Right ventricle myocardium superior (tissue), 1 donor: ENCODE measurements around the gene IL4I1. TPM values are rescaled to one million over a fixed set of nuclear protein-coding genes. Genes with fewer than 3 reads are reported as not detected.
A peak's percentile ranks its signal among the peaks of the same experiment; 100 is the strongest.

Experiments
- ATAC-seq: fragments of 200-7000 bp; cut with Tn5 transposase; one replicate; pipeline ENCODE4 v1.9.1; 2020; ENCODE audit warnings: mild to moderate bottlenecking; ENCODE audit not compliant: poor library complexity
- DNase-seq: peaks from one replicate; pipeline ENCODE4 v3.0.0-alpha.2; 2020
- intact Hi-C: fragments of 100-400 bp; cut with DNase I; formaldehyde crosslinking; loops from one replicate; pipeline ENCODE4 v1.11.2; 2022
- total RNA-seq: library from RNA; stranded (reverse); fragmentation: NEBNext Ultra II Directional; extraction: Animal tissue kit (Norgen Biotek cat#: 25700); gene quantifications from one replicate; pipeline ENCODE4 v1.2.1, GENCODE V29; 2021
- donor health status: DM: no; HTN: yes; CAD: no; lungs with severe emphysema.

The IL4I1 gene
- total RNA-seq, 1 donor from 2014 or later: not detected

- ATAC-seq (no peak), DNase-seq (no peak)
- intact Hi-C loops: no loop called here
Observed at GRCh38 chr19:49871349-49871985, 25.2 kb downstream of the IL4I1 start.

- ATAC-seq: no peak
- DNase-seq: peak; percentile 52
- intact Hi-C loops: no loop called here
Observed at GRCh38 chr19:49870309-49870901, 26.3 kb downstream of the IL4I1 start.

GRCh38 chr19:49869484-49870308 lies 27.0 kb downstream of the IL4I1 start:
- intact Hi-C loops: loop anchor here (10.0 kb wide), 1 partner anchor 195 kb away; the partner anchor contains the start of gene PRMT1
- DNase-seq (peak; percentile 97), ATAC-seq (peak; percentile 77)

GRCh38 chr19:49869009-49869483 lies 27.6 kb downstream of the IL4I1 start:
- no peak for DNase-seq
- intact Hi-C loops: loop anchor here (10.0 kb wide), 1 partner anchor 194 kb away; the partner anchor contains the start of gene PRMT1

GRCh38 chr19:49866933-49867782 lies 29.5 kb downstream of the IL4I1 start, which contains the start of gene PNKP:
Gene PNKP (minus strand): TSS chr19:49867576. CDS start chr19:49867204, 372 bp downstream.
- ATAC-seq (peak; percentile 72), DNase-seq (peak; percentile 94)
- intact Hi-C loops: loop anchor here (10.0 kb wide), 1 partner anchor 192 kb away; the partner anchor contains the start of gene PRMT1

More at GRCh38 chr19:49869009-49869483, 27.6 kb downstream of the IL4I1 start:
- peak; percentile 15 for ATAC-seq

- DNase-seq (no peak), ATAC-seq (no peak)
- intact Hi-C loops: loop anchor here (10.0 kb wide), 1 partner anchor 190 kb away; the partner anchor contains the start of gene PRMT1
Observed at GRCh38 chr19:49864890-49865289, 31.8 kb downstream of the IL4I1 start.

- ATAC-seq (no peak), DNase-seq (no peak)
- intact Hi-C loops: loop anchor here (10.0 kb wide), 1 partner anchor 189 kb away; the partner anchor contains the start of gene PRMT1
Observed at GRCh38 chr19:49863935-49864320, 32.8 kb downstream of the IL4I1 start.

- ATAC-seq: no peak
- intact Hi-C loops: loop anchor here (10.0 kb wide), 1 partner anchor 189 kb away; the partner anchor contains the start of gene PRMT1
- DNase-seq: no peak
Observed at GRCh38 chr19:49863254-49863934, 33.3 kb downstream of the IL4I1 start.

- DNase-seq (peak; percentile 53), ATAC-seq (no peak)
- intact Hi-C loops: loop anchor here (10.0 kb wide), 1 partner anchor 188 kb away; the partner anchor contains the start of gene PRMT1
Observed at GRCh38 chr19:49862391-49863253, 34.1 kb downstream of the IL4I1 start.

- no peak for ATAC-seq
- no peak for DNase-seq
- intact Hi-C loops: loop anchor here (10.0 kb wide), 1 partner anchor 187 kb away; the partner anchor contains the start of gene PRMT1
Observed at GRCh38 chr19:49861541-49862378, 34.9 kb downstream of the IL4I1 start.

- ATAC-seq (no peak), DNase-seq (peak; percentile 81)
- intact Hi-C loops: loop anchor here (10.0 kb wide), 1 partner anchor 186 kb away; the partner anchor contains the start of gene PRMT1
Observed at GRCh38 chr19:49861107-49861506, 35.6 kb downstream of the IL4I1 start.

GRCh38 chr19:49860336-49861102 lies 36.2 kb downstream of the IL4I1 start:
- intact Hi-C loops: loop anchor here (10.0 kb wide), 1 partner anchor 186 kb away; the partner anchor contains the start of gene PRMT1
- no peak for DNase-seq
- ATAC-seq: no peak

- DNase-seq: no peak
- intact Hi-C loops: loop anchor here (10.0 kb wide), 1 partner anchor 185 kb away; the partner anchor contains the start of gene PRMT1
- ATAC-seq: no peak
Observed at GRCh38 chr19:49859682-49860335, 36.9 kb downstream of the IL4I1 start.
